Measurements from ENCODE around the gene CERS1.

- TF ChIP-seq CTCF (IDR thresholded peaks at IDR 0.05; ENCODE audit: low read depth, low read length, missing input control) (no peak), GABPA (IDR thresholded peaks at IDR 0.05 in 1 of 2, conservative IDR thresholded peaks at IDR 0.05 in 1 of 2) (no peak)
Observed at GRCh38 chr19:18943465-18943864, 47.5 kb upstream of the CERS1 start.
